HEK293 (cell line): Measurements from ENCODE around the gene FOXD4.
"Not testable (repeated sequence)": the region's sequence is repeated elsewhere in the genome, so short reads cannot be mapped to it uniquely, and the experiment has no call there.

ENCODE experiments used
- HOXA7 ChIP-seq: sonication (generic); formaldehyde crosslinking; IDR thresholded peaks from 2 replicates; pipeline ENCODE4 v1.8.1; 2022; ENCODE audit warnings: missing genetic modification reagents, borderline replicate concordance
- SALL2 ChIP-seq: fragments of 450-650 bp; formaldehyde crosslinking; IDR thresholded peaks from 2 replicates; pipeline ENCODE4 v1.5.0; 2017; ENCODE audit warnings: missing biosample characterization, mild to moderate bottlenecking, missing genetic modification characterization, borderline replicate concordance
- ZBTB1 ChIP-seq: fragments of 450-650 bp; formaldehyde crosslinking; IDR thresholded peaks from 2 replicates; pipeline ENCODE4 v1.5.1; 2016; ENCODE audit warnings: missing biosample characterization, missing genetic modification characterization
- ZNF423 ChIP-seq: fragments of 450-650 bp; formaldehyde crosslinking; IDR thresholded peaks from 2 replicates; pipeline ENCODE4 v1.5.1; 2016; ENCODE audit warnings: missing biosample characterization, missing genetic modification characterization
- ZNF629 ChIP-seq: fragments of 450-650 bp; formaldehyde crosslinking; IDR thresholded peaks from 2 replicates; pipeline ENCODE4 v1.5.1; 2017; ENCODE audit warnings: missing biosample characterization, missing genetic modification characterization
- ZNF658 ChIP-seq: fragments of 450-650 bp; formaldehyde crosslinking; IDR thresholded peaks from 2 replicates; pipeline ENCODE4; 2016; ENCODE audit warnings: missing biosample characterization, missing genetic modification characterization
- ZNF664 ChIP-seq: fragments of 450-650 bp; formaldehyde crosslinking; IDR thresholded peaks from 2 replicates; pipeline ENCODE4 v1.5.1; 2016; ENCODE audit warnings: missing biosample characterization, missing genetic modification characterization
- TF ChIP-seq, protein P1 (sequence below): fragments of 450-650 bp; formaldehyde crosslinking; IDR thresholded peaks from 2 replicates; pipeline ENCODE4 v1.5.1; 2016; ENCODE audit warnings: missing biosample characterization, missing genetic modification characterization
- TF ChIP-seq, protein P2 (sequence below): fragments of 450-650 bp; formaldehyde crosslinking; IDR thresholded peaks from 2 replicates; pipeline ENCODE4 v1.5.1; 2016; ENCODE audit warnings: missing biosample characterization, missing genetic modification characterization

DNA sequence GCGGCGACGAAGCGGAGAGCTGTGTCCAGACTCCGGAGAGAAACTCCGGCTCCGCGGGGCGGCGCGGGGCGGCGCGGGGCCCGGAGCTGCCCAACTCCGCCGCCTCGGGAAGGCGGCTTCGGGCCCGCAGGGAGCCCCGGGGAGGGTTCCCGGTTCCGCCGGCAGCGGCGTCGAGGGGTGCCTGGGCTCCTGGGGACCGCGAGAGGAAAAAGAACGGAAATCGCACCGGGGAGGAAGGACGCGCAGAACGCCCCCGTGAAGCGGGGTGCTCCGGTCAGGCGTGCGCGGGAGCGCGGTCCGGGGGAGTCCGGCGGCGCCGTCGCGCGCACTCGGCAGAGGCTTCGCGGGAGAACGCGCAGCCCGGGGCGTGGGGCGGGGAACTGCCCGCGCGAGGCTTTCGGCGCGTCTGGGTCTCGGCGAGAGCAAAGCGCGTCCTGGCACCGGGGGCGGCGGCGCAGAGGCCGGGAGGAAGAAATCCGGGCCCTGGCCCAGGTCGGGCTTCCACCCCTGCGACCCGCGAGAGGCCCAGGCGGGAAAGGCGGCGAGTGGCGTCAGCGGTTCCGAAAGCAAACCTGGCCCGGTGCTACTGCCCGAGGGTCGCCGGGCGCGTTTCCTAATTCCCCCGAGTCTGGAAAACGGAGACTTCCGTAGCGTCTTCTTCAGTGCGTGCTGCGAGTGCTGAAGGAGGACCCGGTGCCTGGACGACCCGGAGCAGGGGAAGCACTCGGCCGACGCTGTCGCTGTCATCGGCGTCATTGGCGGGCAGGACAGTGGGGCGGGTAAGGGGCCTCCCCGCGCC, 4.5 kb downstream of the FOXD4 start:
- not testable (repeated sequence) for TF ChIP-seq ZNF629 (tag by site-specific recombination); SALL2; HOXA7 (CRISPR knock-in tag); ZNF658; ZBTB1 (tag by site-specific recombination); ZNF664 (tag by site-specific recombination); ZNF423 (tag by site-specific recombination)
- TF ChIP-seq, protein P1, sequence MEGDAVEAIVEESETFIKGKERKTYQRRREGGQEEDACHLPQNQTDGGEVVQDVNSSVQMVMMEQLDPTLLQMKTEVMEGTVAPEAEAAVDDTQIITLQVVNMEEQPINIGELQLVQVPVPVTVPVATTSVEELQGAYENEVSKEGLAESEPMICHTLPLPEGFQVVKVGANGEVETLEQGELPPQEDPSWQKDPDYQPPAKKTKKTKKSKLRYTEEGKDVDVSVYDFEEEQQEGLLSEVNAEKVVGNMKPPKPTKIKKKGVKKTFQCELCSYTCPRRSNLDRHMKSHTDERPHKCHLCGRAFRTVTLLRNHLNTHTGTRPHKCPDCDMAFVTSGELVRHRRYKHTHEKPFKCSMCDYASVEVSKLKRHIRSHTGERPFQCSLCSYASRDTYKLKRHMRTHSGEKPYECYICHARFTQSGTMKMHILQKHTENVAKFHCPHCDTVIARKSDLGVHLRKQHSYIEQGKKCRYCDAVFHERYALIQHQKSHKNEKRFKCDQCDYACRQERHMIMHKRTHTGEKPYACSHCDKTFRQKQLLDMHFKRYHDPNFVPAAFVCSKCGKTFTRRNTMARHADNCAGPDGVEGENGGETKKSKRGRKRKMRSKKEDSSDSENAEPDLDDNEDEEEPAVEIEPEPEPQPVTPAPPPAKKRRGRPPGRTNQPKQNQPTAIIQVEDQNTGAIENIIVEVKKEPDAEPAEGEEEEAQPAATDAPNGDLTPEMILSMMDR (tag by site-specific recombination) = not testable (repeated sequence)
- TF ChIP-seq, protein P2, sequence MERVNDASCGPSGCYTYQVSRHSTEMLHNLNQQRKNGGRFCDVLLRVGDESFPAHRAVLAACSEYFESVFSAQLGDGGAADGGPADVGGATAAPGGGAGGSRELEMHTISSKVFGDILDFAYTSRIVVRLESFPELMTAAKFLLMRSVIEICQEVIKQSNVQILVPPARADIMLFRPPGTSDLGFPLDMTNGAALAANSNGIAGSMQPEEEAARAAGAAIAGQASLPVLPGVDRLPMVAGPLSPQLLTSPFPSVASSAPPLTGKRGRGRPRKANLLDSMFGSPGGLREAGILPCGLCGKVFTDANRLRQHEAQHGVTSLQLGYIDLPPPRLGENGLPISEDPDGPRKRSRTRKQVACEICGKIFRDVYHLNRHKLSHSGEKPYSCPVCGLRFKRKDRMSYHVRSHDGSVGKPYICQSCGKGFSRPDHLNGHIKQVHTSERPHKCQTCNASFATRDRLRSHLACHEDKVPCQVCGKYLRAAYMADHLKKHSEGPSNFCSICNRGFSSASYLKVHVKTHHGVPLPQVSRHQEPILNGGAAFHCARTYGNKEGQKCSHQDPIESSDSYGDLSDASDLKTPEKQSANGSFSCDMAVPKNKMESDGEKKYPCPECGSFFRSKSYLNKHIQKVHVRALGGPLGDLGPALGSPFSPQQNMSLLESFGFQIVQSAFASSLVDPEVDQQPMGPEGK (tag by site-specific recombination) = not testable (repeated sequence)
